B cell (primary cell): ENCODE data around the gene PRKCA. TPM values are rescaled to one million over a fixed set of nuclear protein-coding genes. Genes with fewer than 3 reads are reported as not detected.

ENCODE experiments used
- ATAC-seq: fragments of 200-7000 bp; cut with Tn5 transposase; one replicate; pipeline ENCODE4 v1.10.0; 2021; ENCODE audit warnings: low read depth, mild to moderate bottlenecking, moderate number of reproducible peaks, moderate library complexity
- CTCF ChIA-PET: fragments of 350-600 bp; sonication (Branson Sonifier 250); formaldehyde crosslinking; loops from one replicate; lab custom pipeline; 2021; ENCODE audit warnings: antibody characterized with exemption, inconsistent platforms; lab: Charles Lee
- POLR2A ChIA-PET: fragments of 350-600 bp; sonication (Branson Sonifier 250); formaldehyde crosslinking; loops from one replicate; lab custom pipeline; 2021; ENCODE audit warnings: antibody characterized with exemption; lab: Charles Lee
- DNase-seq: peaks from one replicate; pipeline ENCODE4 v3.0.0; 2013
- H2AFZ ChIP-seq: 2 replicates; pipeline ENCODE4 v1.6.1; 2012; ENCODE audit warnings: mild to moderate bottlenecking, low read depth, low read length; ENCODE audit not compliant: insufficient read depth, poor library complexity, severe bottlenecking
- H3K27ac ChIP-seq, 2 donors: 1 replicate in 1 of 2; 2 replicates in 1 of 2; pipeline ENCODE4 v1.5.1; 2012 to 2013; ENCODE audit warnings: low read length in 2 of 2, mild to moderate bottlenecking in 2 of 2, moderate library complexity in 1 of 2
- H3K27me3 ChIP-seq, 4 experiments: fragments of 200-600 bp in 1 of 4; sonication (generic) in 1 of 4; replicated peaks in 1 of 4; 1 replicate in 2 of 4; 2 replicates in 2 of 4; pipeline versions ENCODE4 v1.6.1 to v1.7.0; 2013 to 2016; ENCODE audit warnings: low read length in 3 of 4, mild to moderate bottlenecking in 2 of 4, mixed read lengths in 1 of 4, moderate library complexity in 1 of 4; ENCODE audit not compliant: insufficient read depth in 4 of 4, control insufficient read depth in 3 of 4; ENCODE audit errors: control extremely low read depth in 1 of 4
- H3K36me3 ChIP-seq, 2 experiments: replicated peaks in 1 of 2; 1 replicate in 1 of 2; 2 replicates in 1 of 2; pipeline versions ENCODE4 v1.6.1 to v1.7.1; 2013; ENCODE audit warnings: low read length in 1 of 2; ENCODE audit not compliant: insufficient read depth in 2 of 2, control insufficient read depth in 1 of 2; ENCODE audit errors: control extremely low read depth in 1 of 2, extremely low read depth in 1 of 2
- H3K4me1 ChIP-seq, 2 donors: fragments of 200-600 bp in 1 of 2; sonication (generic) in 1 of 2; 1 replicate in 1 of 2; 2 replicates in 1 of 2; pipeline versions ENCODE4 v1.5.1 to v1.6.1; 2013 to 2017; ENCODE audit warnings: low read length in 2 of 2; ENCODE audit not compliant: control insufficient read depth in 2 of 2, insufficient read depth in 2 of 2
- H3K4me2 ChIP-seq: replicated peaks from 2 replicates; pipeline ENCODE3; 2012; ENCODE audit warnings: mild to moderate bottlenecking, low read depth, low read length; ENCODE audit not compliant: poor library complexity, severe bottlenecking
- H3K4me3 ChIP-seq, 5 experiments: fragments of 200-600 bp in 1 of 5; sonication (generic) in 1 of 5; 1 replicate in 3 of 5; 2 replicates in 2 of 5; pipeline versions ENCODE4 v1.5.1 to v1.7.0; 2011 to 2016; ENCODE audit warnings: low read length in 4 of 5, mild to moderate bottlenecking in 4 of 5, low read depth in 2 of 5, control low read depth in 1 of 5, moderate library complexity in 1 of 5; ENCODE audit not compliant: insufficient read depth in 1 of 5; ENCODE audit errors: control extremely low read depth in 1 of 5, extremely low read depth in 1 of 5
- H3K79me2 ChIP-seq: fragments of 200-600 bp; sonication (generic); one replicate; pipeline ENCODE4 v1.6.0; 2016; ENCODE audit warnings: low read length; ENCODE audit not compliant: control insufficient read depth, insufficient read depth
- H3K9ac ChIP-seq: fragments of 200-600 bp; sonication (generic); 2 replicates; pipeline ENCODE4 v1.6.1; 2017; ENCODE audit warnings: mild to moderate bottlenecking, low read length, moderate library complexity
- H3K9me3 ChIP-seq, 3 donors: one replicate each; pipeline versions ENCODE4 v1.6.1 to v1.7.1; 2013; ENCODE audit warnings: low read length in 2 of 3; ENCODE audit not compliant: control insufficient read depth in 2 of 3, insufficient read depth in 1 of 3; ENCODE audit errors: control extremely low read depth in 1 of 3
- H4K20me1 ChIP-seq: 2 replicates; pipeline ENCODE4 v1.6.0; 2012; ENCODE audit warnings: mild to moderate bottlenecking, low read length; ENCODE audit not compliant: insufficient read depth, control insufficient read depth, poor library complexity, severe bottlenecking
- H3K27ac Mint-ChIP-seq: one replicate; pipeline ENCODE4 v1.8.0; 2021; ENCODE audit warnings: mixed read lengths
- H3K27me3 Mint-ChIP-seq: one replicate; pipeline ENCODE4 v1.8.0; 2021; ENCODE audit warnings: mixed read lengths
- H3K4me1 Mint-ChIP-seq: one replicate; pipeline ENCODE4 v1.8.0; 2021; ENCODE audit warnings: mixed read lengths
- H3K4me3 Mint-ChIP-seq: one replicate; pipeline ENCODE4 v1.8.0; 2021; ENCODE audit warnings: mixed read lengths
- H3K9me3 Mint-ChIP-seq: one replicate; pipeline ENCODE4 v1.8.0; 2022; ENCODE audit warnings: mixed read lengths; ENCODE audit not compliant: insufficient read depth
- EZH2 ChIP-seq: IDR thresholded peaks from 2 replicates; pipeline ENCODE4 v1.6.1; 2012; ENCODE audit warnings: borderline replicate concordance, low read depth, mild to moderate bottlenecking, moderate library complexity, low read length; ENCODE audit not compliant: insufficient read depth, poor library complexity, severe bottlenecking
- WGBS: methylation state at CpG from one replicate; pipeline ENCODE4 v1.1.5; 2013; ENCODE audit warnings: missing lambda C conversion rate; ENCODE audit not compliant: insufficient coverage; 5-methylcytosine and 5-hydroxymethylcytosine counted together
- intact Hi-C: fragments of 100-400 bp; cut with micrococcal nuclease; formaldehyde crosslinking; loops from one replicate; pipeline ENCODE4 v1.10.0; 2022
- polyA plus RNA-seq: library from polyadenylated mRNA; depleted of rRNA; stranded (reverse); fragments of >200 nt; gene quantifications from 2 replicates; pipeline ENCODE4 v1.2.3, GENCODE V29; 2012
- total RNA-seq, 2 donors: library from RNA; stranded (reverse); fragments of 120-200 nt in 1 of 2; gene quantifications; 1 replicate in 1 of 2; 2 replicates in 1 of 2; pipeline versions ENCODE4 v1.2.3 to v1.2.4, GENCODE V29; 2013 to 2022
- TF ChIP-seq, protein P1 (sequence below): fragments of 200-600 bp; IDR thresholded peaks from one replicate; pipeline ENCODE4 v1.8.0; 2022; ENCODE audit warnings: antibody characterized with exemption, mild to moderate bottlenecking

Gene PRKCA
- total and polyA plus RNA-seq, 2 donors (not counting 1 experiment from before 2014, with no cell fraction given): 0.33 to 7.7 TPM

- H3K27ac Mint-ChIP-seq: no peak overlapping the region
Measured at GRCh38 chr17:66740226-66740625, 437.8 kb downstream of the PRKCA start.

GRCh38 chr17:66743511-66743910 lies 441.1 kb downstream of the PRKCA start:
- H3K9me3 Mint-ChIP-seq: no peaks in the 10 kb centered on the region
- Histone ChIP-seq H3K4me2 (no peak overlapping the region), H3K79me2 (no peaks in the 10 kb centered on the region), H3K9ac (no peak overlapping the region), H4K20me1 (no peaks in the 10 kb centered on the region), H3K27me3 (no peaks in the 10 kb centered on the region), H3K4me3 (no peak overlapping the region), H3K4me1 (no peaks in the 10 kb centered on the region), H3K36me3 (no peaks in the 10 kb centered on the region), H3K27ac (no peak overlapping the region), H3K9me3 (no peaks in the 10 kb centered on the region), H2AFZ (no peak overlapping the region)
- no peak for DNase-seq
- H3K27me3 Mint-ChIP-seq: peaks cover 4% of the 10 kb centered on the region
- ChIA-PET CTCF (no interaction called here), POLR2A (no interaction called here)
- WGBS: no CpG with 5 or more reads among the region's 2 CpGs
- ATAC-seq: no peak
- intact Hi-C loops: no loop called here
- H3K4me3 Mint-ChIP-seq: no peak overlapping the region
- H3K4me1 Mint-ChIP-seq: no peaks in the 10 kb centered on the region
- TF ChIP-seq, protein P1, sequence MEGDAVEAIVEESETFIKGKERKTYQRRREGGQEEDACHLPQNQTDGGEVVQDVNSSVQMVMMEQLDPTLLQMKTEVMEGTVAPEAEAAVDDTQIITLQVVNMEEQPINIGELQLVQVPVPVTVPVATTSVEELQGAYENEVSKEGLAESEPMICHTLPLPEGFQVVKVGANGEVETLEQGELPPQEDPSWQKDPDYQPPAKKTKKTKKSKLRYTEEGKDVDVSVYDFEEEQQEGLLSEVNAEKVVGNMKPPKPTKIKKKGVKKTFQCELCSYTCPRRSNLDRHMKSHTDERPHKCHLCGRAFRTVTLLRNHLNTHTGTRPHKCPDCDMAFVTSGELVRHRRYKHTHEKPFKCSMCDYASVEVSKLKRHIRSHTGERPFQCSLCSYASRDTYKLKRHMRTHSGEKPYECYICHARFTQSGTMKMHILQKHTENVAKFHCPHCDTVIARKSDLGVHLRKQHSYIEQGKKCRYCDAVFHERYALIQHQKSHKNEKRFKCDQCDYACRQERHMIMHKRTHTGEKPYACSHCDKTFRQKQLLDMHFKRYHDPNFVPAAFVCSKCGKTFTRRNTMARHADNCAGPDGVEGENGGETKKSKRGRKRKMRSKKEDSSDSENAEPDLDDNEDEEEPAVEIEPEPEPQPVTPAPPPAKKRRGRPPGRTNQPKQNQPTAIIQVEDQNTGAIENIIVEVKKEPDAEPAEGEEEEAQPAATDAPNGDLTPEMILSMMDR: no peak
- no peak for TF ChIP-seq EZH2
- H3K27ac Mint-ChIP-seq: no peak overlapping the region

More at GRCh38 chr17:66740226-66740625, 437.8 kb downstream of the PRKCA start:
- TF ChIP-seq, protein P1: no peak
- no peak for TF ChIP-seq EZH2
- Mint-ChIP-seq H3K4me3 (no peak overlapping the region), H3K4me1 (no peaks in the 10 kb centered on the region), H3K9me3 (no peaks in the 10 kb centered on the region), H3K27me3 (no peaks in the 10 kb centered on the region)
- ATAC-seq (no peak), DNase-seq (no peak)
- POLR2A ChIA-PET: no interaction called here
- H3K9ac ChIP-seq: no peak overlapping the region
- 93% methylated on average over 5 of the region's 5 CpGs for WGBS
- H4K20me1 ChIP-seq: no peaks in the 10 kb centered on the region
- CTCF ChIA-PET: no interaction called here
- H3K79me2 ChIP-seq: no peaks in the 10 kb centered on the region
- no peak overlapping the region for H3K27ac ChIP-seq
- no peaks in the 10 kb centered on the region for H3K9me3 ChIP-seq
- H3K4me1 ChIP-seq: no peaks in the 10 kb centered on the region
- H3K4me2 ChIP-seq: no peak overlapping the region
- H3K27me3 ChIP-seq: no peaks in the 10 kb centered on the region
- H3K4me3 ChIP-seq: no peak overlapping the region
- H2AFZ ChIP-seq: no peak overlapping the region
- no peaks in the 10 kb centered on the region for H3K36me3 ChIP-seq
- intact Hi-C loops: no loop called here
